ENCODE data around the gene DMC1. TPM values are rescaled to one million over a fixed set of nuclear protein-coding genes. Genes with fewer than 3 reads are reported as not detected.
A peak's percentile ranks its signal among the peaks of the same experiment; 100 is the strongest.

DMC1 gene
- total RNA-seq, 1 experiment from 2014 or later = 4.4 TPM

DNA sequence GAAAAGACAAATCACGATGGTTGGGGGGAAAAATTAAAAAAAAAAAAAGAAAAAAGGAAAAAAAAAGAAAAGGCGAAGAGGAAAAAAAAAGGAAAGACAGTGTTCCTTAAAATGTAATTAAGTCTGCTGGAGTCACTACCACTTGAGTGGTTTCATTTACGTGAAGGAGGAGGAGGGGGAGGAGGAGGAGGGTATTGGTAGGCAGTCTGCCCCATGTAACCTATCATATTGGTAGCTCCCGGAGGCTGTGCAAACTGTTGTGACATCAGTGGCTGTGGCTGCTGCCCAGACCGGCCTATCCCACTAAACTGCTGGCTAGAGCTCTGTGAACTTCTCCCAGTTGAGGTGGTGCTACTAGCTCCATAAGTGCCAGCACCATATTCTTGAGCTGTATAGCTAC, 84.2 kb downstream of the DMC1 start:
- TF ChIP-seq, protein P1, sequence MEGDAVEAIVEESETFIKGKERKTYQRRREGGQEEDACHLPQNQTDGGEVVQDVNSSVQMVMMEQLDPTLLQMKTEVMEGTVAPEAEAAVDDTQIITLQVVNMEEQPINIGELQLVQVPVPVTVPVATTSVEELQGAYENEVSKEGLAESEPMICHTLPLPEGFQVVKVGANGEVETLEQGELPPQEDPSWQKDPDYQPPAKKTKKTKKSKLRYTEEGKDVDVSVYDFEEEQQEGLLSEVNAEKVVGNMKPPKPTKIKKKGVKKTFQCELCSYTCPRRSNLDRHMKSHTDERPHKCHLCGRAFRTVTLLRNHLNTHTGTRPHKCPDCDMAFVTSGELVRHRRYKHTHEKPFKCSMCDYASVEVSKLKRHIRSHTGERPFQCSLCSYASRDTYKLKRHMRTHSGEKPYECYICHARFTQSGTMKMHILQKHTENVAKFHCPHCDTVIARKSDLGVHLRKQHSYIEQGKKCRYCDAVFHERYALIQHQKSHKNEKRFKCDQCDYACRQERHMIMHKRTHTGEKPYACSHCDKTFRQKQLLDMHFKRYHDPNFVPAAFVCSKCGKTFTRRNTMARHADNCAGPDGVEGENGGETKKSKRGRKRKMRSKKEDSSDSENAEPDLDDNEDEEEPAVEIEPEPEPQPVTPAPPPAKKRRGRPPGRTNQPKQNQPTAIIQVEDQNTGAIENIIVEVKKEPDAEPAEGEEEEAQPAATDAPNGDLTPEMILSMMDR (IDR thresholded peaks at IDR 0.05; ENCODE audit: unreplicated experiment) = no peak
- no peak overlapping the region for H3K27ac Mint-ChIP-seq (ENCODE audit: unreplicated experiment)
- no peaks in the 10 kb centered on the region for H3K4me1 Mint-ChIP-seq (ENCODE audit: low read depth, unreplicated experiment)
- DNase-seq = no peak
- CTCF ChIA-PET = interaction anchor here (0.7 kb wide), 1 partner anchor 43 kb away, joined by 7 read pairs; no protein-coding TSS in a partner anchor
- H3K4me3 Mint-ChIP-seq (ENCODE audit: low read depth, unreplicated experiment) = no peak overlapping the region
- H3K9me3 Mint-ChIP-seq (ENCODE audit: low read depth, unreplicated experiment) = no peaks in the 10 kb centered on the region
- BruUV-seq (replicated peaks) = no TSS peak
- H3K27me3 Mint-ChIP-seq (ENCODE audit: unreplicated experiment) = no peaks in the 10 kb centered on the region
- H3K36me3 Mint-ChIP-seq (ENCODE audit: insufficient read depth, unreplicated experiment) = peaks cover 93% of the 10 kb centered on the region
- intact Hi-C loops (cut with micrococcal nuclease; ENCODE audit: unreplicated experiment) = no loop called here

DNA sequence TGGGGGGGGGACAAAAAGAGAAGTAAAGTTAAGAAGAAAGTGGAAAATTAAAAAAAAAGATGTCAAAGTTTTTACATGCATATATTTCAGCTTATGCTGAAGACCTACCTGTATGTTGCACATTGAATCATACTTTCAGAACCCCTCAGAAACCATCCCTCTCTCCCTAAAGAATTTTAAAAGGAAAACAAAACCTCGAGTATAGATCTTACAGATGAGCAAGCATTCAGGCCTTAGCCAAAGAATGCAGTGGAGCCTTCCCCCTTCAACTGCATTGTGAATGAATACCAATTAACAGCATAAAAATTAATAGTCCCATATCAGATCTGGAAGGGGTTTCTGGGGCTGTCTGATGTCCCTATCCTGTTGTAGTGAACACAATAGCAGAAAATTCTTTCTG, 85.7 kb downstream of the DMC1 start:
- H3K4me1 Mint-ChIP-seq (ENCODE audit: low read depth, unreplicated experiment) = no peaks in the 10 kb centered on the region
- peak overlapping the region; percentile 71 for H3K27ac Mint-ChIP-seq (ENCODE audit: unreplicated experiment)
- H3K4me3 Mint-ChIP-seq (ENCODE audit: low read depth, unreplicated experiment) = no peak overlapping the region
- no peaks in the 10 kb centered on the region for H3K9me3 Mint-ChIP-seq (ENCODE audit: low read depth, unreplicated experiment)
- intact Hi-C loops (cut with micrococcal nuclease; ENCODE audit: unreplicated experiment) = no loop called here
- CTCF ChIA-PET = no interaction called here
- no peaks in the 10 kb centered on the region for H3K27me3 Mint-ChIP-seq (ENCODE audit: unreplicated experiment)
- TF ChIP-seq, protein P1 (IDR thresholded peaks at IDR 0.05; ENCODE audit: unreplicated experiment) = no peak
- H3K36me3 Mint-ChIP-seq (ENCODE audit: insufficient read depth, unreplicated experiment) = peaks cover 93% of the 10 kb centered on the region
- no TSS peak for BruUV-seq (replicated peaks)
- no peak for DNase-seq

DNA sequence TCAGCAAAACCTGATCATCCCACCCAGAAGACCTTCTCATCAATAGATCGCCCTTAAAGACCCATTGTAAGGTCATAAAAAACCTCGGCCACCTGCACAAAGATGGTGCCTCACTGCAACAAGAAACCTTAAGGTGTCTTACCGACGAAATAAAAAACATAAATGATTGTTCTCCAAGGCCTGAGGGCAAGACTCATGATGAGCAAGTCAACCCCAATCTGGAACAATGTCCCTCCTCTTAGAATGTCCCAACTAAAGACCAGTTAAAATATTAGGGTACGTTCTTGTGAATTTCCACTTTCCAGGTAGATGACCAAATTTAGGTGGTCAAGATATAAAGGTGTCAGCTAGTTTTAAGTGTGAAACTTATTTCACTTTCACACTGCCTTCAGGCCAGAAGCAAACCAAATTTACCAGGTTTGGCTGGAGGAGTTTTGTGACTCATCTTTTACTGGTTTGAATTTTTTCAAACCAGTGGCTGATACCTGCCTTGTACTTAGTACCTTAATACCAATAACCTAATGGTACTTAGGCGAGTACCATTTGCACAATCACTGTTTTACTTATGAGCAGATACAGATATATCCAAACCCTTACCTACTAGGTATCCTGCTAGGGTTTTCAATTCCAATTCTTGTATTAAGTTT, 87.2 kb downstream of the DMC1 start:
- Mint-ChIP-seq H3K4me3 (ENCODE audit: low read depth, unreplicated experiment) (no peak overlapping the region), H3K36me3 (ENCODE audit: insufficient read depth, unreplicated experiment) (peaks cover 93% of the 10 kb centered on the region), H3K9me3 (ENCODE audit: low read depth, unreplicated experiment) (no peaks in the 10 kb centered on the region), H3K27me3 (ENCODE audit: unreplicated experiment) (no peaks in the 10 kb centered on the region), H3K4me1 (ENCODE audit: low read depth, unreplicated experiment) (no peaks in the 10 kb centered on the region), H3K27ac (ENCODE audit: unreplicated experiment) (peak overlapping the region; percentile 12)
- DNase-seq = no peak
- CTCF ChIA-PET = no interaction called here
- BruUV-seq (replicated peaks) = TSS peak; percentile 55
- intact Hi-C loops (cut with micrococcal nuclease; ENCODE audit: unreplicated experiment) = no loop called here
- TF ChIP-seq, protein P1 (IDR thresholded peaks at IDR 0.05; ENCODE audit: unreplicated experiment) = no peak

DNA sequence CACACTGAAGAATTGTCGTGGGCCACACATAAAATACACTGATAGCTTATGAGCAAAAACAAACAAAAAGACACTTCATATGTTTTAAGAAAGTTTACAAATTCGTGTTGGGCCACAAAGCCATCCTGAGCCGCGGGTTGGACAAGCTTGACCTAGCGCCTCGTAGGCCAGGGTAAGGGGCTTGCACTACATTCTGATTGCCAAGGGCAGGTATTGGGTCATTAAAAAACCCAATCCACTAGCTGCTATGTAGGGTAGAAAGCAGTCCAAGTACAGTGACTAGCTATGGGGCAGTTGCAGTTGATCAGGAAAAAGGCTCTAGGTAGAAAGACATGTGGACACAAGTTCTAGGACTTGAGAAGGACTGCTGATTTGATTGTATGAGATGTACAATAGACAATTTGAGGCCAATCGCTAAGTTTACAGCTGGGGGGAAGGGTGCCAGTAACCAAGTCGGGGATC, 88.1 kb downstream of the DMC1 start:
- H3K27me3 Mint-ChIP-seq (ENCODE audit: unreplicated experiment) = no peaks in the 10 kb centered on the region
- H3K9me3 Mint-ChIP-seq (ENCODE audit: low read depth, unreplicated experiment) = no peaks in the 10 kb centered on the region
- no peak overlapping the region for H3K4me3 Mint-ChIP-seq (ENCODE audit: low read depth, unreplicated experiment)
- TF ChIP-seq, protein P1 (IDR thresholded peaks at IDR 0.05; ENCODE audit: unreplicated experiment) = no peak
- intact Hi-C loops (cut with micrococcal nuclease; ENCODE audit: unreplicated experiment) = no loop called here
- CTCF ChIA-PET = no interaction called here
- no TSS peak for BruUV-seq (replicated peaks)
- no peaks in the 10 kb centered on the region for H3K4me1 Mint-ChIP-seq (ENCODE audit: low read depth, unreplicated experiment)
- peaks cover 100% of the 10 kb centered on the region for H3K36me3 Mint-ChIP-seq (ENCODE audit: insufficient read depth, unreplicated experiment)
- no peak for DNase-seq
- H3K27ac Mint-ChIP-seq (ENCODE audit: unreplicated experiment) = peak overlapping the region; percentile 12
